ENCODE data around the gene TMEM217. TPM values are rescaled to one million over a fixed set of nuclear protein-coding genes. Genes with fewer than 3 reads are reported as not detected.

TMEM217 gene
- total and polyA plus RNA-seq, 2 of the 8 experiments (the other 6 are each of a cell fraction or from before 2014, with no cell fraction given), result 0.60 to 1.1 TPM

DNA sequence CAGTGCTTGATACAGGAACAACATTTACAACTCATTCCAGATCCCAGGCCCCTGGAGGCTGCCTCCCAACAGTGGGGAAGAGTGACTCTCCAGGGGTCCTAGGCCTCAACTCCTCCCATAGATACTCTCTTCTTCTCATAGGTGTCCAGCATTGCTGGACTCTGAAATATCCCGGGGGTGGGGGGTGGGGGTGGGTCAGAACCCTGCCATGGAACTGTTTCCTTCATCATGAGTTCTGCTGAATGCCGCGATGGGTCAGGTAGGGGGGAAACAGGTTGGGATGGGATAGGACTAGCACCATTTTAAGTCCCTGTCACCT is 83.8 kb downstream of the TMEM217 start (continued):
- TF ChIP-seq, protein P1, sequence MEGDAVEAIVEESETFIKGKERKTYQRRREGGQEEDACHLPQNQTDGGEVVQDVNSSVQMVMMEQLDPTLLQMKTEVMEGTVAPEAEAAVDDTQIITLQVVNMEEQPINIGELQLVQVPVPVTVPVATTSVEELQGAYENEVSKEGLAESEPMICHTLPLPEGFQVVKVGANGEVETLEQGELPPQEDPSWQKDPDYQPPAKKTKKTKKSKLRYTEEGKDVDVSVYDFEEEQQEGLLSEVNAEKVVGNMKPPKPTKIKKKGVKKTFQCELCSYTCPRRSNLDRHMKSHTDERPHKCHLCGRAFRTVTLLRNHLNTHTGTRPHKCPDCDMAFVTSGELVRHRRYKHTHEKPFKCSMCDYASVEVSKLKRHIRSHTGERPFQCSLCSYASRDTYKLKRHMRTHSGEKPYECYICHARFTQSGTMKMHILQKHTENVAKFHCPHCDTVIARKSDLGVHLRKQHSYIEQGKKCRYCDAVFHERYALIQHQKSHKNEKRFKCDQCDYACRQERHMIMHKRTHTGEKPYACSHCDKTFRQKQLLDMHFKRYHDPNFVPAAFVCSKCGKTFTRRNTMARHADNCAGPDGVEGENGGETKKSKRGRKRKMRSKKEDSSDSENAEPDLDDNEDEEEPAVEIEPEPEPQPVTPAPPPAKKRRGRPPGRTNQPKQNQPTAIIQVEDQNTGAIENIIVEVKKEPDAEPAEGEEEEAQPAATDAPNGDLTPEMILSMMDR (IDR thresholded peaks at IDR 0.05; ENCODE audit: control extremely low read depth in 1 of 3, insufficient read depth in 1 of 3, low read depth in 1 of 3, low read length in 3 of 3), result no peak
